GM21619 (cell line): ENCODE measurements around the gene CLMP.
"Not testable (repeated sequence)": the region's sequence is repeated elsewhere in the genome, so short reads cannot be mapped to it uniquely, and the experiment has no call there.

ENCODE experiments used
- ATAC-seq: cut with Tn5 transposase; IDR thresholded peaks from one replicate; pipeline ENCODE4 v1.9.1; 2021; ENCODE audit not compliant: unreplicated experiment

CLMP gene

GRCh38 chr11:123218451-123218850 lies 23.4 kb upstream of the CLMP start:
- no peak for ATAC-seq

GRCh38 chr11:123217897-123218296 lies 22.8 kb upstream of the CLMP start:
- ATAC-seq, result no peak

GRCh38 chr11:123216249-123216648 lies 21.2 kb upstream of the CLMP start:
- no peak for ATAC-seq

- no peak for ATAC-seq
Observed at GRCh38 chr11:123214940-123215339, 19.9 kb upstream of the CLMP start.

GRCh38 chr11:123214396-123214795 lies 19.3 kb upstream of the CLMP start:
- no peak for ATAC-seq

- no peak for ATAC-seq
Observed at GRCh38 chr11:123213307-123213771, 18.3 kb upstream of the CLMP start.

GRCh38 chr11:123212406-123212805 lies 17.4 kb upstream of the CLMP start:
- ATAC-seq, result no peak

- no peak for ATAC-seq
Observed at GRCh38 chr11:123211981-123212380, 16.9 kb upstream of the CLMP start.

GRCh38 chr11:123211149-123211852 lies 16.3 kb upstream of the CLMP start:
- no peak for ATAC-seq

GRCh38 chr11:123209591-123209990 lies 14.5 kb upstream of the CLMP start:
- ATAC-seq, result no peak

- no peak for ATAC-seq
Observed at GRCh38 chr11:123206791-123207434, 11.9 kb upstream of the CLMP start.

- not testable (repeated sequence) for ATAC-seq
Observed at GRCh38 chr11:123206055-123206454, 11.0 kb upstream of the CLMP start.

GRCh38 chr11:123203934-123204333 lies 8.9 kb upstream of the CLMP start:
- ATAC-seq, result no peak

- no peak for ATAC-seq
Observed at GRCh38 chr11:123203471-123203870, 8.4 kb upstream of the CLMP start.

- ATAC-seq, result no peak
Observed at GRCh38 chr11:123202155-123203151, 7.4 kb upstream of the CLMP start.

- ATAC-seq, result no peak
Observed at GRCh38 chr11:123200264-123200663, 5.2 kb upstream of the CLMP start.

- no peak for ATAC-seq
Observed at GRCh38 chr11:123197711-123198110, 2.7 kb upstream of the CLMP start.

GRCh38 chr11:123196060-123196714 lies 1.1 kb upstream of the CLMP start:
- ATAC-seq, result no peak

- no peak for ATAC-seq
Observed at GRCh38 chr11:123194337-123195187, 486 bp downstream of the CLMP start.

GRCh38 chr11:123193742-123194141 lies 1.3 kb downstream of the CLMP start:
- ATAC-seq, result no peak
